T-helper 2 cell treated with Interferon-gamma antibody and Interleukin-4, amounts not matched to agents 5 μg/mL and 100 μg/mL, for 36 hours (primary cell): ENCODE data around the gene EDAR.

Experiments used
- DNase-seq: peaks from one replicate; pipeline ENCODE4 v3.0.0; 2021; ENCODE audit warnings: low spot score
- H3K27ac Mint-ChIP-seq: one replicate; pipeline ENCODE4 v1.8.0; 2021; ENCODE audit warnings: mild to moderate bottlenecking, mixed read lengths
- H3K27me3 Mint-ChIP-seq: one replicate; pipeline ENCODE4 v1.8.0; 2021; ENCODE audit warnings: low read depth, mixed read lengths
- H3K36me3 Mint-ChIP-seq: one replicate; pipeline ENCODE4 v1.8.0; 2021; ENCODE audit warnings: low read depth, mixed read lengths
- H3K4me1 Mint-ChIP-seq: one replicate; pipeline ENCODE4 v1.8.0; 2021; ENCODE audit warnings: low read depth, mixed read lengths
- H3K4me3 Mint-ChIP-seq: one replicate; pipeline ENCODE4 v1.8.0; 2022; ENCODE audit warnings: mild to moderate bottlenecking, moderate library complexity, mixed read lengths
- H3K9me3 Mint-ChIP-seq: one replicate; pipeline ENCODE4 v1.8.0; 2021; ENCODE audit warnings: mixed read lengths

Gene EDAR

DNA sequence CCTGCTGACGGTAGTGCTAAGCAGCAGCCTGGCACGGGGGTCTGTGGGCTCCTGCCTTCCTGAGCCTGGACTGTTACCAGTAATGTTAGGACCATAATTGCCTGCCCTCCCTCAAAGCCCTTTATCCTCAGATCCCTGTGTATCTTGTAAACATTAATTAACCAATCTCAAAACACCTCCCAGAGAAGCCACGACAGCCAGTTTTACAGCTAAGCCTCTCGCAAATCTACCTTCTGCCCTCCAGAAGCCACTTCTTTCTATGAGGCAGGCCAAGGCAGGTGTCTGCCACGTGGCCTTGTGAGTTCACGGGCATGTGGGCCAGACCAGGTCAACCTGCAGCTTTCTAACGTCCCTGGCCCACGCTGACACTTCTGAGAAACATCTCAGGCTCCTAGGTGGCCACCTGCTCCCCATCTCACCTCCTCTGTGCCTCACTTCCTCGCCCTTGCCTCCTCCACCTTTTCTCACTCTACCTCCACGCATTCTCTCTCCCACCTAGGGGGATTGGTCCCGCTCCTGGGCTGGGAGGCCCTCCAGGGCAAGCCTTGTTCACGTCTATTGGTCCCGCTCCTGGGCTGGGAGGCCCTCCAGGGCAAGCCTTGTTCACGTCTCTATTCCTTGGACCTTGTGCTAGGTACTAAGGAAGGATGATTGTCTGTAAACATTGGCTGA lies 64.3 kb downstream of the EDAR start:
- Mint-ChIP-seq H3K4me3 (no peak overlapping the region), H3K27me3 (no peaks in the 10 kb centered on the region), H3K36me3 (no peaks in the 10 kb centered on the region), H3K27ac (no peak overlapping the region), H3K9me3 (no peaks in the 10 kb centered on the region), H3K4me1 (no peaks in the 10 kb centered on the region)
- no peak for DNase-seq

DNA sequence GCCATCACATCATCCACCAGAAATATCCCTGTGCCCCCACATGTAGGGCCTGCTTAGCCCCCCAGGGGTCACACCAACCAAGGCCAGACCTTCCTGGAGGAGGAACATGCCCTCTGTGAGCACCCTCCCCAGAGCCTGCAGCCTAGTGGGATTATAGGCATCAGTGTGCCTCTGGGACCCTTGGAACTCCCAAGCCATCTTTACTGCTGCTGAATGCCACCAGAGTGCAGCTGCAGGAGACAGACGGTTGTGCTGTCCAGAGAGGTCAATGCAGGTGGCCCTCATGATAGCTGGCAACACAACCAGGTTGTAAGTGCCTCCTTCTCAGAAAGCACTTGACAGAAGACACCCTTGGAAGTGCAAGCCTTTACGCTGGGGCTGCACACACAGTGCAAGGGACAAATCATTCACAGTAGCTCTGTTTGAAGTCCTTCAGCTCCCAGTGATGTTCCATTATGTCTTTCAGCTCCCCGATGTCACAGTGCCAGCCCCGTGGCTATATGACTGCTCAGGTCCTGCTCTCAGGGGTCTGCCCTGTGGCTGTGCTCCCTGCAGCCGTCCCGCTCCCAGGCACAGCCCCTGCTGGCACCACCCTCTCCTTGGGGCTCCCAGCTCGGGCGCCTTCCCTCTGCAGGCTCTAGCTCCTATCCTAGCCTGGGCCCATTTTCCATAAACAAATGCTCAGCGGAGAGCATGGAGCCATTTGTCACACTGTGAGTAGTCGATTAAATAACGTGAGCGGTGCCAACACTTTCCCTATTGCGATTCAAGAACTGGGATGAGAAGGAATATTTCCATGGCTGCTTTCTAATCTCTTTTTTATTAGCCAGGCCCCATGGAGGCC lies 65.1 kb downstream of the EDAR start:
- H3K4me3 Mint-ChIP-seq: no peak overlapping the region
- no peaks in the 10 kb centered on the region for H3K9me3 Mint-ChIP-seq
- no peak overlapping the region for H3K27ac Mint-ChIP-seq
- no peaks in the 10 kb centered on the region for H3K36me3 Mint-ChIP-seq
- DNase-seq: no peak
- no peaks in the 10 kb centered on the region for H3K27me3 Mint-ChIP-seq
- no peaks in the 10 kb centered on the region for H3K4me1 Mint-ChIP-seq

DNA sequence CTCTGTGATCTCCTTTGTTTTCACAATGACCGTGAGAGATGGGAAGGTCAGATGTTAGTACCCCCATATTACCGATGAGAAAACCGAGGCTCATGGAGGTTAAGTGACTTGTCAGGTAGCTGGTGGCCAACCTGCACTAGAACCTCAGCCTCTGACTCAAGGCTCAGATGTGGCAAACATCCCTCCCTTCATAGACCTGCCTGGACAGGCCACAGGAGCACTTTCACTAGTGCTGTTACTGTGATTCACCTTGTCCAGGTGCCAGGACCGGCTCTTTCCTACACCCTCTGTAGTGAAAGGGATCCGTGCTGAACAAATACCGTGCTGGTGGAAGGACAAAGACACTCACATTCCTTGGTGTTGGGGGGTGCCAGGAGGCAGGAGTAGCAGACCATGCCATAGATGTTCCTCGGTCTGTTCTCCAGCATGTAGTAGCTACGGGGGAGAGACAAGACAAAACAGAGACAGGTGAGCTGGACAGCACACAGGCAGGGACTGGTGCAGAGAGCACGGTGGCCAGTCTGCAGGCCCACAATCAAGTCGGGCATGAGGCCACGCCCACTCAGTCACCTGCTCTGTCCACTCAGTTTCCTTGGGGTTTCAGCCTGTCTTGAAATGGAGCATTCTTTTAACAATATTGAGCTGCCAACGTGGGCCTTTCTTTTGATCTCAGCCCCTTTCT lies 65.9 kb downstream of the EDAR start:
- DNase-seq: no peak
- Mint-ChIP-seq H3K4me3 (no peak overlapping the region), H3K27me3 (no peaks in the 10 kb centered on the region), H3K27ac (no peak overlapping the region), H3K36me3 (no peaks in the 10 kb centered on the region), H3K9me3 (no peaks in the 10 kb centered on the region), H3K4me1 (no peaks in the 10 kb centered on the region)

DNA sequence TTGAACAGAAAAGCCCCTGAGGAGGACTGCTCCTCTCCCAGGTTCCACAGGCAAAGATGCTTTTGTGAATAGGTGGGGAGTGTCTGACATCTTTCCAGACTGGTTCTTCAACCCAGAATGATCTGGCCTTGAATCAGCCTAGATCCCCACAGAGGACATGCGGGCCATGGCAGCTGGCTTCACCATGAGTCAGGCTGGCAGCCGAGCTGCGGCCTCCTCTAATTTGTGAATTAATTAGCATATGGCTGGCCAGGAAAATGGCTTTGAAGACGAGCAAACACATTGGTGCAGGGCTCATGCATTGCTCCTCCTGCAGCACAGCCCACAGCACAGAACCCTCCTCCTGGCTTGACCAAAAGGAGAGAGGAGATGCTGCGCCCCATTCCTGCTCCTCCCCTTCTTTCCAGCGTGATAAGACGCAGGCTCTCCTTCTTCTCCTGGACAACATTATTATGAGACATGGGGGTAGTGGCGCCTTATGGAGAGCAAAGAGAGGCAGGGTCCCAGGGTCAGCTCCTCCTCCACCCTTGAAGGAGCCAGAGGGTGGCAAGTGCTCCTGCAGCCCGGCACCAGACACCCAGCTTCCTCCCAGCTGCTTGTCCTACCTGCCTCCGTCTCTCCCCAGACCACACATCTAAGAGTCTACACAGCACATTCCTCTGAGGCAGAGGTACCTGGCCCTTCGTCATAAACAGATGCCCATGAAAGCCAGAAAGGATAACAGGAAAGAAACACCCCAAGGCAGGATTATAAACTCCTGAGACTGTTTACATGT lies 66.7 kb downstream of the EDAR start:
- no peaks in the 10 kb centered on the region for H3K36me3 Mint-ChIP-seq
- no peaks in the 10 kb centered on the region for H3K9me3 Mint-ChIP-seq
- H3K4me3 Mint-ChIP-seq: no peak overlapping the region

DNA sequence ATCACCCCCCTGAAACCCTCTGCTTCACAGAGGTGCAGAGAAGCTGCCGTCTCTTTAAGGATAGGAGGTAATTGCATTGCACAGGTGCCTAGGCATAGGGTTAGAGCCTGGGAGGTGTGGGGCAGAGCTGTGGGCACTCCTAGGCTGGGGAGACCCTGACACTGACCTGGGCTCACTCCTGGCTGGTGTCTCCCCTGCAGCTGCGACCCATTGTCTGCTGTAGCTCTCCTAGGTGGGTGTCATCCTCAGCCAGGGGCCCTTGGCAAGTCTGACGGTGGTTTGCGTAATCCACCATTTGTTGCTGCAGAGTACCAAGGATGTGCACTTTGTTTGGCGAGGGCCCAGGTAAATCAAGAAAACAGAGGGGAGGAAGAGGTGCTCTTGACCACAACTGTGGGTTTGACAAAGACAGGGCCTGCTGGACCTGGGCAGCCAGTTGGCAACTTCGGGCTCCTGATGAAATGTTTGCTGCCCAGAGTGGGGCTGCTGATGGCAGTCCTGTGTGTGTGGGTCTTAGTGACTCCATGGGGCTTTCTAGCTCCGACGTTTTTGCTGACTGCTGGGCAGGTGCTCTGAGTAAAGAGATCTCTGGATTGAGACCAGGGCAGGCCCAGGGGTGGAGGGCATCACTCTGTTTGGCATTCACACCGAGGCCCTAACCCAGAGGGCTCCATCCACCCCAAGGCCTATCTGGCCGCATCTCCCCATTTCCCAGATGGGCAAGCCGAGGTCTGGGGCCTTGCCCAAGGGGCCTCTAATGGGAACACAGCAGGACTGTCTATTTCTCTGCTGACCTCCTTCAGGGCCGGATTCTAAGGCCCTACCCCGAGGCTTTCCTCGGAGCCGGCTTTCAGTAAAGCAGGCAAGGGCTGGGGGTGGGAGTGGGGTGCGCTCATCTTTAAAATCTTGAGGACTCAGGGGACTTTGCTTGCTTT lies 67.7 kb downstream of the EDAR start:
- H3K4me3 Mint-ChIP-seq: no peak overlapping the region
- no peaks in the 10 kb centered on the region for H3K4me1 Mint-ChIP-seq
- H3K27ac Mint-ChIP-seq: no peak overlapping the region
- no peaks in the 10 kb centered on the region for H3K36me3 Mint-ChIP-seq
- no peak for DNase-seq
- no peaks in the 10 kb centered on the region for H3K27me3 Mint-ChIP-seq
- H3K9me3 Mint-ChIP-seq: no peaks in the 10 kb centered on the region

More for the DNA sequence above, 66.7 kb downstream of the EDAR start:
- no peaks in the 10 kb centered on the region for H3K27me3 Mint-ChIP-seq
- no peaks in the 10 kb centered on the region for H3K4me1 Mint-ChIP-seq
- H3K27ac Mint-ChIP-seq: no peak overlapping the region
- DNase-seq: no peak

DNA sequence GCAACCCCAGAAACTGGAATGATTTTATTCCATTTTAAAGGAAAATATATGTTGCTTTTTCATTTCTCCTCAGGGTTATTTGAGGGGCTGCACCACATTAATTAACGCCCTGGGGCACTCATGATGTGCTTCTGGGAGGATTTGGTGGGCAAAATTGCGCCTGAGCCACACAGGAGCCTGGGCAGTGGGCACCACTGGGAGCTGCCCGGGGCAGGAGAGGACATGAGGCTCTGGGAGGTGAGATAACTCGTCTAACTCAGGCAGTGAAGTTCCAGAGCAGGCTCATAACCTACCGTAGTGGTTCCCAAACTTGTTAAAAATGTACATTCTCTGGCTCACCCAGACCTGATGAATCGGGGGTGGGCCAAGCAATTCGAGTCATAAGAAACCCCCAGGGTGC lies 68.3 kb downstream of the EDAR start:
- no peaks in the 10 kb centered on the region for H3K9me3 Mint-ChIP-seq
- DNase-seq: no peak
- no peaks in the 10 kb centered on the region for H3K4me1 Mint-ChIP-seq
- no peaks in the 10 kb centered on the region for H3K27me3 Mint-ChIP-seq
- no peak overlapping the region for H3K4me3 Mint-ChIP-seq
- no peak overlapping the region for H3K27ac Mint-ChIP-seq
- H3K36me3 Mint-ChIP-seq: no peaks in the 10 kb centered on the region

DNA sequence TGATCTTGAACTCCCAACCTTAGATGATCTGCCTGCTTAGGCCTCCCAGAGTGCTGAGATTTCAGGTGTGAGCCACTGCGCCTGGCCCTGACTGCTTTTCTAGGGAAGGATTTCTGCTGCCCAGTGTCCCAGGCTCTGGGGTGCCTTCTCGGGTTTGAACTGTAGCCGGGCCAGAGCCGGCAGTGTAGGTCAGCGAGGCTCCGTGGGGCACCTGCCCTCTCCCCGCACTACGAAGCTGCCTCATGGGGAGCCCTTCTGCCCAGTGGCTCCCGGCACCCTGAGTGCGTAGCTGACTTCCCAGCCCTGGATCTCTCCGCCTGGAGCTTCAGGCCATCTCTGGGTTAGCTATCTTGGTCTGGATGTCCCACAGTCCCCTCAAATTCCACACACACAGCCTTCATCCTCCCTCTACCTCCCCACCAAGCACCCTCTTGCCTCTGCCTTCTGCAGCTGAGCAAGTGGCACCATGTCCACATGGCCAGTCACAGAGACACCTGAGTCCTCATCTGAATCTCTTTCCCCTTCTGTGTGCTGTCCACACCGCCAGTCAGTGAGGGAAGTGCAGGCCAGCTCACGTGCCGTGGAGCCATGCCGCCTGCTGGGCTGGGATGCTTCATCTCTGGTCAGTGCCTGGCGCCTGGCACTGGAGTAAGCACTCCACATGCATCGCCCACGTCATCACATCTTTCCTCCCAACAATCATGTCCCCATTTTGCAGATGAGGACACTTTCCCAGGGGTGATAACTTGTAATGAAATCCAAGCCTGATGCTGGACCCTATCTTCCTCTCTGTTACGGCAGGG lies 69.2 kb downstream of the EDAR start:
- DNase-seq: no peak
- Mint-ChIP-seq H3K27me3 (no peaks in the 10 kb centered on the region), H3K27ac (no peak overlapping the region), H3K4me3 (no peak overlapping the region), H3K9me3 (no peaks in the 10 kb centered on the region), H3K36me3 (no peaks in the 10 kb centered on the region), H3K4me1 (no peaks in the 10 kb centered on the region)

DNA sequence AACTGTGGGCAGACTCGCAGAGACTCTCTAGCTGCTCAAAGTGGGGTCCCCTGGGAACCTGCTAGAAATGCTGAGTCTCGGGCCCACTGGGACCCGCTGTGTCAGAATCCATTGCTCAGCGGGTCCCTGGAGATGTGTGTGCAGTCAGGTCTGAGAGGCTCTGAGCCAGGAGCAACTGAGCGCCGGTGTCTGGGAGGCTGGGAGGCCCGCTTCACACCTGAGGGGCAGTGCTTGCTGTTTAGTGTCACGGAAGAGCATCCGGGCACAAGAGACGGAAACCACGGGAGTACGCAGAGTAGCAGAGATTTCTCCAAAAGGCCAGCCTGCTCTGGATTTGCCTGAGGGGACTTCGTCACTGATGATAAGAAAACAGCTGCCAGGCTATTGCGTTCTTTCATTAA lies 70.1 kb downstream of the EDAR start:
- H3K27ac Mint-ChIP-seq: no peak overlapping the region
- H3K36me3 Mint-ChIP-seq: no peaks in the 10 kb centered on the region
- no peaks in the 10 kb centered on the region for H3K27me3 Mint-ChIP-seq
- peaks cover 3% of the 10 kb centered on the region for H3K4me1 Mint-ChIP-seq
- no peaks in the 10 kb centered on the region for H3K9me3 Mint-ChIP-seq
- DNase-seq: no peak
- no peak overlapping the region for H3K4me3 Mint-ChIP-seq

DNA sequence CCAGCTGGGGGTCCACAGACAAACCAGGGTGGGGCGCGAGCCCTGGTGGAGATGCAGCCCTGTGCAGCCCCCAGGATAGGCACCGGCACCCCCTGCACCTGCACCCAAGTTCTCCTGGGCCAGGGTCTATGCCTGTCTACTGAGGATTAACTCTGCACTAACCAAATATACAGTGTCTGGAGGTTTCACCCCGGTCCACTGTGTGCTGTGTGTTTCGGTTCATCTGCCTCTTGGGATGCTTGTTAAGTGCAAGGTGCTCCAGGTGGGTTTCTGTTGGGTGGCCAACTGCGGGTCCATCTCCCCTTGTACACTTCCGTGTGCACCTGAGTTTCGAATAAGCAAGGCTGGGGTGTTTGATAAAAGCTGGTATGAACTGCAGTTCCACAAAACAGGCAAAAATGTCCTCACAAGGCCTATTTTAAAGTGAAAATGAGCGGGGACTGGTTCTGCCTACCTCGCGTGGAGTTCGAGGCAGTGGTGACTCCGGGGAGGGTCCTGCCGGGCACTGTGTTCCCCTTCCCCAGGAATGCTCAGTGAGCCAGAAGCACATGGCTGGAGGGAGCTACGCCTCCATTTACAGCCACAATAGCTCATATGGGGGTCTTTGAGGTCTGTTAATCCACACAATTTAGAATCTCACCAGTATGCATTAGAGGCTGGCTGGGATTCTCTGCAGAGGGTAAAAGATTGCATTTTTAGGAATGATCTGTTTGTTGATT lies 70.7 kb downstream of the EDAR start:
- DNase-seq: no peak
- no peaks in the 10 kb centered on the region for H3K9me3 Mint-ChIP-seq
- no peak overlapping the region for H3K27ac Mint-ChIP-seq
- no peak overlapping the region for H3K4me3 Mint-ChIP-seq
- no peaks in the 10 kb centered on the region for H3K27me3 Mint-ChIP-seq
- peaks cover 3% of the 10 kb centered on the region for H3K4me1 Mint-ChIP-seq
- H3K36me3 Mint-ChIP-seq: no peaks in the 10 kb centered on the region

DNA sequence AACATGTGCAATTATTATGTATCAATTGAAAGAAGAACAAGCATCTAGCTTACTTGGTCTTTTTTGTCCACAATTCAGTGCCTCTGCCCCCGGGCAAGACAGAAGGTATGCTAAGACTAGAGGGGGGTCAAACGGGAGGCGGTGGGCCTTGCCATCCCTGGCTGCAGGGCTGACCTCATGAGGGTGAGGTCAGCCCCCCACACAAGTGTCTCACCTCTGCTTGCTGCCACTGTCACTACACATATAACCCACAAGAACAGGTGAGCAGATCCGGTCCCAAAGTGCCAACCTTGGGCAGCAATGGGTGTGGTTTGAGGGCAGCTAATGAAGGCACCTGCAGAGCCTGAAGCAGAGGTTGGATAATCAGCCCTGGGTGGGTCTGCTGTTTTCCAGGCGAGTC lies 71.5 kb downstream of the EDAR start:
- no peak for DNase-seq
- Mint-ChIP-seq H3K9me3 (no peaks in the 10 kb centered on the region), H3K27ac (no peak overlapping the region), H3K4me3 (no peak overlapping the region), H3K27me3 (no peaks in the 10 kb centered on the region), H3K36me3 (no peaks in the 10 kb centered on the region), H3K4me1 (peaks cover 3% of the 10 kb centered on the region)

DNA sequence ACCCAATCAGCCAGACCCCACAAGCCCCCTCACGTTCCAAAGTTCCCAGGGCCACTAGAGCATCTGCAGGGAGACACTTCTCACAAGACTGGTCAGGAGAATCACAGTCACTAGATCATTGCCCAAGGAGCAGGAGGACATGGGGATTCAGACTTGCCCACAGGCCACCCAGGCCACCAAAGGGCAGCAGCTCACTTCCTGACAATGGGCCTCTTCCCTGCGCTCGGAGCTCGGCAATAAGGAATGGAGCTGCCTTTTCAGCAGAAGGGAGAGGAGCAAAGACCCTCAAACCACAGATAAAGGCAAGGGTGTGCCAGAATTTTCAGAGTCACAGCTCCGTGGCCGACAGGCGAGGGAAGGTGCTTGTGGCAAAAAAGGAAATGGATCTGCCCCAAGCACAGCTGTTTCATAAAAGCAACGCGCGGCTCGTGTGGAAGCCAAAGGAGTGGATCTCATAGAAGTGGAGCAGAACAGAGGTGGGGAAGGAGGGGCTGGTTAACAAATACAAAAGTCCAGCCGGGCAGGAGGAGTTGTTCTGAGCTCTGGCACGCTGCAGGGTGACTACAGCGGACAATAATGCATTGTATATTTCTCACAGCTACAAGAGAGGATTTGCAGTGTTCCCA lies 72.1 kb downstream of the EDAR start:
- Mint-ChIP-seq H3K27ac (no peak overlapping the region), H3K9me3 (no peaks in the 10 kb centered on the region), H3K27me3 (no peaks in the 10 kb centered on the region), H3K36me3 (no peaks in the 10 kb centered on the region), H3K4me1 (peaks cover 3% of the 10 kb centered on the region), H3K4me3 (no peak overlapping the region)
- no peak for DNase-seq
